ENCODE measurements around the gene ASB12.

Gene ASB12

GRCh38 chrX:64188901-64189300 lies 41.5 kb downstream of the ASB12 start:
- DNase-seq (ENCODE audit: low read depth), result no peak
- no peak overlapping the region for H3K4me3 ChIP-seq (ENCODE audit: low read depth, low read length)
- no peak for TF ChIP-seq CTCF (IDR thresholded peaks at IDR 0.05; ENCODE audit: control insufficient read depth, extremely low read depth, insufficient read depth)

- no peak for DNase-seq (ENCODE audit: low read depth)
- TF ChIP-seq CTCF (IDR thresholded peaks at IDR 0.05; ENCODE audit: control insufficient read depth, extremely low read depth, insufficient read depth), result no peak
- H3K4me3 ChIP-seq (ENCODE audit: low read depth, low read length), result no peak overlapping the region
Measured at GRCh38 chrX:64187762-64188150, 42.7 kb downstream of the ASB12 start.

DNA sequence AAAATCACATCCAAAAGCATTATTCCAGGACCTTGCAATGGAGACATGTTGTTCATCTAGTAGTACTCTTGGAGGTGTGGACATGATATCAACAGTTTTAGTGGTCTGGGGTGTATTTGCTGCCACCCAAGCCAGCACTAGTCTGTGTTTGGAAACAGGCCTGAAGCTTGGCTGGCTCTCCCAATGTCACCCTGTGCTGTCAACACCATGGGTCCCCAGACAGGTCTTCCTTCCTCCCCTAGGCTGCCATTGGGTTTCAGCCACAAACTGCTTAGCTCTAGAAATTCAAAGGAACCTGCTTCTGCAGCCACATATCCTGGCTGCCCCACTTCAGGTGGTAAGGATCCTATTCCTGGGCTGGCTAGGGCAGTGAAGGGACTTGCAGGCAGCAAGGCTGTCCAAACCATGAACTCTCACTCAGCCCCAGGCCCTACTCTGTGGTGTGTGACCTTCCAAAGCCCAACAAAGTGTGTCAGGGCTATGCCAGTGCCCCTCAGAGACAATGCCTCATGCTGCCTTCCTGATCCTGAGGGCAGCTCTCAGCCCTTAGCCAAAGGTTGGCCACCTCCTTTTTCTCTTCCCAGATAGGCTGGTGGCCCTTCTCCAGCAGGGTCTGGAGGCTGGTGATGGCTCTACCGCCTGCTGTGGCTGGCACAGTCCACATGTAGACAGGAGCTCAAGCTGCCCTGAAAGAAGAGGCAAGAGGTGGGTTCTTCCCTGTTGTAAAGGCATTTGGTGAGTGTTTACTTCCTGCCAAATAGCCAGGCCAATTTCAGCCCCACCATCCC lies 43.2 kb downstream of the ASB12 start:
- TF ChIP-seq CTCF (IDR thresholded peaks at IDR 0.05; ENCODE audit: control insufficient read depth, extremely low read depth, insufficient read depth), result no peak
- no peak for DNase-seq (ENCODE audit: low read depth)
- no peak overlapping the region for H3K4me3 ChIP-seq (ENCODE audit: low read depth, low read length)

GRCh38 chrX:64184396-64184795 lies 46.0 kb downstream of the ASB12 start:
- DNase-seq (ENCODE audit: low read depth), result no peak
- TF ChIP-seq CTCF (IDR thresholded peaks at IDR 0.05; ENCODE audit: control insufficient read depth, extremely low read depth, insufficient read depth), result no peak
- H3K4me3 ChIP-seq (ENCODE audit: low read depth, low read length), result no peak overlapping the region

DNA sequence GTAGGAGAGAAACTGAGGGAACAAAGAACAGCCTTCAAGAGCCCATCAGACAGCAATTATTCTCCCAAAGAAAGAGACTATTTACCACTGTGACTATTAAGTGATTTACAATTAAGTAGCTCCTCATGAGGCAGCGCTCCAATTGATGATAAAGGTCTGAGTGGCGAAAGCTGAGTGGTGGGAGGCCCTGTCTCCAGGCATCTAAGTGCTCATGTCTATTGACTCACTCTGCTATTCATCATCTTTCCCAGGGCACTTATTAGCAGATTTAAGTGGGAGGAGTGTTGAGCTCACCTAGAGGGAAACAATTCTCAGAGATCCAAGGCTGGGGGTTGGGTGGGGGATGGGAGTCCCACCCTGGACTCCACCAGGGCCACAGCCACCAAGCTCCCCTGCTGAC lies 48.2 kb downstream of the ASB12 start:
- no peak overlapping the region for H3K4me3 ChIP-seq (ENCODE audit: low read depth, low read length)
- no peak for TF ChIP-seq CTCF (IDR thresholded peaks at IDR 0.05; ENCODE audit: control insufficient read depth, extremely low read depth, insufficient read depth)
- no peak for DNase-seq (ENCODE audit: low read depth)

DNA sequence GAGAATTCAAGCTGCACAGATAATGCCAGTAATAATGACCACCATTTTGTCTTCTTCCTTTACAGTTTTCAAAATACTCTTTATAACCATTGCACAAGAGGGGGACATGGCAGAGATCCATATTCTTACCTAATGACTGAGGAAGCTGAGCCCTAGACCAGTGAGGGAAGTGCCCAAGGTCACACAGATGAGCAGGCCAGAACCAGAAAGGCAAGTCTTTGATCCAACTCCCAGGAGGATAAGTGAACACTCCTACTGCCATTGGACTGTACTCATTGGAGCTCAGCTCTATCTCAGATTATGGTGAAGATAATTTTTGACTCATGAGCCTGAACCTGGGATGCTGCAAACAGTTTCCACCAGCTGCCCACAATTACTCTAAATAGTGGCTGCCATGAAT lies 53.5 kb downstream of the ASB12 start:
- peak; percentile 25 for DNase-seq (ENCODE audit: low read depth)
- no peak for TF ChIP-seq CTCF (IDR thresholded peaks at IDR 0.05; ENCODE audit: control insufficient read depth, extremely low read depth, insufficient read depth)
- H3K4me3 ChIP-seq (ENCODE audit: low read depth, low read length), result no peak overlapping the region
